Kidney glomerular epithelial cell (primary cell): ENCODE measurements around the gene AFG3L2.
"Not testable (repeated sequence)": the region's sequence is repeated elsewhere in the genome, so short reads cannot be mapped to it uniquely, and the experiment has no call there.

Experiments used
- DNase-seq: peaks from one replicate; lab custom pipeline; 2025; lab: John Stamatoyannopoulos, UW

AFG3L2 gene

DNA sequence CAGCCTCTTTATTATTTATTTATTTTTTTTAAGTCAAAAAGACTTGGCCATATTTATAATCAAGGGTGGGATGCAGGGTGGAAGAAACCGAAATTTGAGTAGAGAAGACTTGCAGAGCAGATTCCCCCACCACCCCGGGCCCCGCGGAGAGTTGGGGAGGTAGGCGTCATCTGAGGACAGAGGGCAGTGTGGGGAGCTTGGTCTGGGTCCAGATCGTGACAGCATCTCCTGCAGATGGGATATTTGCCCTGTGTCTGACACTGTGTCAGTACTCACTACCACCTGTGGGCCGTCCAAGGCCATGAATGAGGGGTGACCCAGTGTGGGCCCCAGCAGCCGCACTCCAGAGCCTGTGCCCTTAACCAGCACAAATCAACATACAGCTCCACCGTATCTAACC, 20.2 kb upstream of the AFG3L2 start:
- DNase-seq: no peak

DNA sequence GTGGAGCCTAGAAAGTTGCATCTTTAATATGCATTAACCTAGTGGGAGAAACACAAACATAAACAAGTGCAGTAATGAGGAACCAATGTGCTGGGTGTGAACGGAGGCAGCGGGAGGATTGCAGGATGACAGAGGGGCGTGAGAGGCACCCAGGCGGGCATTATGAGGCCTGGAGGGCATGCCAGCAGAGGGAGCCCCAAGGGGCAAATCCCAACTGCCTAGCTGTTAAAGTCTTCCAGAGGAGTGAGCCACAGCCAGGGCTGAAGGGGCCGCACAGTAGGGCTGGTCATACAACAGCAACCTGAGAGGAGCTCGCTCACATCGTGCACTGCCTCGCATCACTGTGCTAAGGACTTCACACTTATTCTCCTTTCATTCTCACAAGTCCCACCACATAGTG, 17.4 kb upstream of the AFG3L2 start:
- no peak for DNase-seq

DNA sequence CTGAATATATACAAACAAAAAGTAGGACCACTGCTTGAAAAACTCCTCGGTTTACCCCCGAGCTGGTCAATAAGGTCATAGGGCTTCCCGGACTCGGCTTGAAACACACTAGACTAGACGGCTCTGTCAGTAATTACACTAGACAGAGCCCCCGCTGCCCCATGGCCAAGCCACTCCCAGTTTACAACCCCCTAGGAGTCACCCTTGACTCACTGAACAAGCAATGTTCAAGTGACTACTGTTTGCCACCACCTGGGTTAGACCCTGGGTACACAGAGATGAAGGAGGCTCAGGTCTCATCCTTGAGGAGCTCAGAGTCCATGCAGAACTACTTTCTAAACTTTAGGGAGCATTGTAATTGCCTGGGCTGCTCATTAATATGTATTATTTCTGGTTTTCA, 17.0 kb upstream of the AFG3L2 start:
- DNase-seq: no peak

DNA sequence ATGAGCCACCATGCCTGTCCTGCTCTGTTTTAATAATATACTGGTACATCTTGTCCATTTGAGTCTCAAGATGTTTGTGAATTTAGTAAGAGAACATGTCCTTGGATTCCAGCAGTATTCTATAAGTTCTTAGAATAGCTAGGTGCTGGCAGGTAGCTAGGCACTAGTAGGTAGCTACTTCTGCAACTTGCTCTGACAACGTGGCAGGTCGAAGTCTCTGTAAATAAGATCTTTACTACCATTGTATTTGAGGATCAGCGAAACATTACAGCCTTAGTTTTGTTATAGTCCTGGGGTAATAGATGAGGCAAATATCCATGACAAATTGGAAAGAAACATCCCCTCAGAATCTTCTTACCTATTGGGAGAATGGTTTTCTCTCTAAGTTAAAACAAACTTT, 16.5 kb upstream of the AFG3L2 start:
- no peak for DNase-seq

DNA sequence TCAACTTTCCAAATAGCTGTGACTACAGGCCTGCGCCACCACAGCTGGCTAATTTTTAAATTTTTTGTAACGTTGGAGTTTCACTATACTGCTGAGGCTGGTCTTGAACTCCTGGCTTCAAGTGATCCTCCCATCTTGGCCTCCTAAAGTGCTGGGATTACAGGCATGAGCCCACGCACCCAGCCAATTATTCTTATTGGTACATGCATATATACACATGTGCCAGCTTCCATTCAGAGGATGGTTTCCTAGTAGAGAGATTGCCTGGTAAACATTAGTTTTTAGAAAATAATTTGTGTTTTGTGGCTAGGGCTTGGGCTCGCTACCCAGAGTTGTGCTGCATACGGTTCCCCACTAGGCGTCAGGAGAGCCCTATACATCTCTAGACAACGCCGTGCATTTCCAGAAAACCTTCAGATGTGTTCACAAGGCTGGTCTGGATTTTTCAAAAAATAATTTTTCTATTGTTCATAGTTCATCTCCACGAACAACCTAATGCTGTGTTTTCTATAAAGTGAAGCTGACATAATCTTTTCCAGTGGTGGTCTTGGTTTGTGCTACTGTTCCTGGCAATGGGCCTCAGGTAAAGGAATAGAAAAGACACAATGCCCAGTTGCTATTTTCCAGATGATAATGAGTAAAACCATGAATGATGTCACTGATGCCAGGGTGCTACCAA, 14.6 kb upstream of the AFG3L2 start:
- peak; percentile 37 for DNase-seq

DNA sequence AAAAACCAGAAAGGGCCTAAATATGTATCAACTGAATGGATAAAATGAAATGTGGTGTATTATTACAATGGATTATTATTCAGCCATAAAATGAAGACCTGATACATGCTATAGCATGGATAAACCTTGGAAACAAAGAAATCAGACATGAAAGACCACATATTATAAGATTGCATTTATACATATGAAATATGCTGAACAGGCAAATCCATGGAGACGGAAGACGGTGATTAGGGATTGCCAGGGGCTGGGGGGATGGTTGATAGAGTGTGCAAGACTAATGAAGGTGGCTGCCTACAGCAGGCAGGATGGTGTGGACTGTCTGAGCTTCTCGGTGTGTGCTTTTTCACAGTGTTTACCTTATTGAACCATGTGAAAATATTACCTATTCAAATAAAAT, 11.4 kb upstream of the AFG3L2 start:
- no peak for DNase-seq

DNA sequence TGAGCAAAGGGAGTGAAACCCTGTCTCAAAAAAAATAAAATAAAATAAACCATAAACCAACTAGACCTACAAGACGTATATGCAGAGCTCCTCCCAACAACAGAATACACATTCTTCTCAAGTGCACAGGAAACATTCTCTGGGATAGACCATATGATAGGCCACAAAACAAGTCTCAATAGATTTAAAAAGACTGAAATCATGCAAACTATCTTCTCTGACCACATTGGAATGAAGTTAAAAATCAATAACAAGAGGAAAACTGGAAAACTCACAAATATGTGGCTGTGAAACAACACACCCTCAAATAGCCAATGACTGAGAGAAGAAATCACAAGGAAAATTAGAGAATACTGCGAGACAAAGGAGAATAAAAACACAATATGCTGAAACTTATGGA, 7.2 kb upstream of the AFG3L2 start:
- DNase-seq: no peak

DNA sequence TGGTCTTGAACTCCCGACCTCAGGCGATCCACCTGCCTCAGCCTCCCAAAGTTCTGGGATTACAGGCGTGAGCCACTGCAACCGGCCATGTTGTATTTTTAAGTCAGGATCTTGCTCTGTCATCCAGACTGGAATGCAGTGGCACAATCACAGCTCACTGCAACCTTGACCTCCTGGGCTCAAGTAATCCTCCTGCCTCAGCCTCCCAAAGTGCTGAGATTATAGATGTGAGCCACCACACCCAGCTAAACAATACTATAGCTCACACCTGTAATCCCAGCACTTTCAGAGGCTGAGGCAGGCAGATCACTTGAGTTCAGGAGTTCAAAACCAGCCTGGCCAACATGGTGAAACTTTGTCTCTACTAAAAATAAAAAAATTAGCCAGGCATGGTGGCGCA, 6.7 kb upstream of the AFG3L2 start:
- not testable (repeated sequence) for DNase-seq

DNA sequence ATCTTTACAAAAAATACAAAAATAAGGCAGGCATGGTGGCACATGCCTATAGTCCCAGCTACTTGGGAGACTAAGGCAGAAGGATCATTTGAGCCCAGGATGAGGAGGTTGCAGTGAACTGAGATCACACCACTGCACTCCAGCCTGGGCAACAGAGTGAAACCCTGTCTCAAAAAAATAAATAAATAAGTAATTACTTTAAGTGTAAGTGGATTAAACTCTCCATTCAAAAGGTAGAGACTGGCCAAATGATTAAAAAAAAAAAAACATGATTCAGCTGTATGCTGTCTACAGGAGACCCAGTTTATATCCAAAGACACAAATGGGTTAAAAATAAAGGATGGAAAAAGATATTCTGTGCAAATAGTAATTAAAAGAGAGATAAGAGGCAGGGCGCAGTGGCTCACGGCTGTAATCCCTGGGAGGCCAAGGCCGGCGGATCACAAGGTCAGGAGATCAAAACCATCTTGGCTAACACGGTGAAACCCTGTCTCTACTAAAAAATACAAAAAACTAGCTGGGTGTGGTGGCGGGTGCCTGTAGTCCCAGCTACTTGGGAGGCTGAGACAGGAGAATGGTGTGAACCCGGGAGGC, 5.3 kb upstream of the AFG3L2 start:
- not testable (repeated sequence) for DNase-seq

DNA sequence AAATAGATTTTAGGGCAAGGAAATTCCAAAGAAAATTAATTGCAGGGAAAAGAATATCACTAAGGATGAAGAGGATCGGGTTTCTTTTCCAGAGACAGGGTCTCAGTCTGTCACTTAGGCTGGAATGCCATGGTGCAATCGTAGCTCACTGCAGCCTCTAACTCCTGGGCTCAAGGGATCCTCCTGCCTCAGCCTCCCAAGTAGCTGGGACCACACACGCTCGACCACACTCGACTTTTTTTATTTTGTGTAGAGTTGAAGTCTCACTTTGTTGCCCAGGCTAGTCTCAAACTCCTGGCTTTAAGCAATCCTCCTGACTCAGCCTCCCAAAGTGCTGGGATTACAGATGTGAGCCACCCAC, 1.2 kb upstream of the AFG3L2 start:
- not testable (repeated sequence) for DNase-seq

DNA sequence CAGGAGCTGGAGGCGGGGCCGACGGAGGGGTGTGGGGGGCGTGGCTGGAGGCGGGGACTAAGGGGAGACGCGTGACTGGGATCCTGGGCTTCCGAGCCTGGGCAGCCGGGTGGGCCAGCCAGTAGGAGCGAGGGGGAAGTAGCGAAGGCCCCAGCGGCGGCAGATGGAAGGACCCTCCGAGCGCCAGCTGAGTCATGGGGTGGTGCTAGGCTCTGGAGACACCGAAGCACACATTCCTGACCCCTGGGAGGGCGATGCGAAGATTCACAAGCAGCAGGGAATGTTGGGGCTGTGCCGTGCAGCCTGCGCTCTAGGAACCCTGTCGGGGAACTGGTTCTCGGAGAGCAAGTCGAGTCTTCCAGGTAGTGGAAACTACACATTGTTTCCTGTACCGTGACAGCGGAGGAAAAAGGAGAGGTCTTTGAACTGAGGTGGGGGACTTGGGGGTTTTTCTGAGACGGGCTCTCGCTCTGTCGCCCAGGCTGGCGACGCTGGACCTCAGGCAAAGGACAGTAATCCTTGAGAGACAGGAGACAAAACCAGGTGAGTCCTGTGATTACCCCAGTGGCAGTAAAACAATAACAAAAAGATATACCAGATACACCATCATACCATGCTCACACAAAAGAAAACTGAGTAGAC, 650 bp upstream of the AFG3L2 start:
- DNase-seq: peak; percentile 99

DNA sequence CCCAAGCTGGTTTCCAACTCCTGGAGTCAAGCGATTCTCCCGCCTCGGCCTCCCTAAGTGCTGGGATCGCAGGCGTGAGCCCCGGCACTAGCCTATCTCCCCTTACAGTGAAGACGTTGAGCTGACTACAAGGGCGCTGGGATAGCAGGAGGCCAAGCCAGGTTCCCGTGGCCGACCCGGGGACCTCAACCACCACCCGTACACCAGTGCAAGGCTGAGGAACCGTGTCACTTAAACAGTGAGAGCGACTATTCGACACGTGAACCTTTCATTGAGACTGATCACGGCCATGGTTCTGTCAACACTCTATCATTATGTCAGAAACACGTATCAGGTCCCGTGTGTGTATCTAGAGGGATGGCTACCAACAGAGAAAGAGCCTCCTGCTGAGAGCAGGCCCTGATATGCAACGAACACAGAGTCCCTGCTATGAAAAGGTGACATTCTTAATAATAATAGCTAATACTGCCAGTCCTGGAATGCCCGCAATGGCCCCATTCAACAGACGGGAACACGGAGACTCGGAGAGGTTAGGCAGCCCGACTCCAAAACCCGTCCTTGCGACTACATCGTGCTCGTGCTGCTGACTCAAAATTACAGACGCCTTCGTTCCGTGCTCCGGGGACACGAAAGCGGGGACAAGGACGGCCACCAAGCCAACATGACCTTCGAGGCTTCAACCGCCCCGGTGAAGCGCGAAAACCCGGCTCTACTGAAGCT, 833 bp downstream of the AFG3L2 start:
- no peak for DNase-seq

DNA sequence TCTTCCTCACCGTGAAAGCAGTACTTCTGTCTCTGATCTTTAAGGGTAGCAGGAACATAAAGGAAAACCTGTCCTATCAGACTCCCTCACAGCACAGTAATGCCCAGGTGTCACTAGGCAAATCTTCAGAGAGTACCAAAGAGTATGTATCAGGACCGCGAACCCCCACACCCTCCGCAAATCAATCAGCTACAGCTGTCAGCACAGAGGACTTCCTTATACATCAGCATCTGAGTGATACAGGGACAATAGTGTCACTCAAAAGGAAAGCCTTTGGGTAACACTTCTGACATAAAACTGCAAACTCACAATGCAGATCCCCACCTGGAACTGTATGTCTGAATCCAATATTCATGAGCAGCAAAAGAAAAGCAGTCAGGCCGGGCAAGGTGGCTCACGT, 2.6 kb downstream of the AFG3L2 start:
- DNase-seq: no peak

DNA sequence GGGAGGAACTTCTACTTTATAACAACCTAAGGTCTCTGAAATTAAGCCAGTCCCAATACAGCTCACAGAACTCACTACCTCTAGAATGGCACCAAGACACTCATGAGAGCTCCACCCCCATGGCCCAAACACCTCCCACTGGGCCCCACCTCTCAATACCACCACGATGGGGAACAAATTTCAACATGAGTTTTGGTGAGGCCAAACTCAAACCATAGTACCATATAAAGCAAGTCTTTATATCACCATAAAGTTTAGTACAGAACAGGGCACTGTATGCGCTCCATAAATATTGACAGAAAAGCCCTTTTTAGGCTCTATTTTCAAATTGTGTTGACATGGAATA, 3.3 kb downstream of the AFG3L2 start:
- DNase-seq: no peak

DNA sequence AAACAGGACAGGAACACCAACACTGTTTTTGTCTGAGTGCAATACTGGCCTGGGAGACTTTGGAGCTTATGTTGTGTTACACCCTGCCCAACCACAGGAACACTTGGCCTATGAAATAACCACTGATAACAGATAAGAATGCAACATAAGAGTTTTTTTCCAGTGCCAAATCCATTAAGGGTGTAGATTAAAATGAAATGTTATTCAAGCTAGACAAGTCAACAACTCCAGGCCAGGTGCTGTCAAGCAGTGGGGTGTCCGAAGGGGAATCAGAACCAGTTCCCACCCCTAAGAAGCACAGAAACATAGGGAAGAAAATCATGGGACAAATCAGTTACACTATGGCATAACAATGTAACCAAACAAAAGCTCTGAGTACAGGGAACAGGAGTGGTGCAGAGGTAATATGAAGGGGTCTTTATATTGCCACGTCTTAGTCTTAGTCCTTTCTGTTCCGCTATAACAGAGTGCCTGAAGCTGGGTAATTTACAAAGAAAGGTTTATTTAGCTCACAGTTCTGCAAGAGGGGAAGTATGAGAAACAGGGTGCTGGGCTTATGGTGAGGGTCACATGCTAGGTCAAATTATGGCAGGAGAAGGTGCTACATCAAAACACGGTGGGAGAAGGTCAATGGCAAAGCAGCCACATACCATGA, 3.8 kb downstream of the AFG3L2 start:
- no peak for DNase-seq

DNA sequence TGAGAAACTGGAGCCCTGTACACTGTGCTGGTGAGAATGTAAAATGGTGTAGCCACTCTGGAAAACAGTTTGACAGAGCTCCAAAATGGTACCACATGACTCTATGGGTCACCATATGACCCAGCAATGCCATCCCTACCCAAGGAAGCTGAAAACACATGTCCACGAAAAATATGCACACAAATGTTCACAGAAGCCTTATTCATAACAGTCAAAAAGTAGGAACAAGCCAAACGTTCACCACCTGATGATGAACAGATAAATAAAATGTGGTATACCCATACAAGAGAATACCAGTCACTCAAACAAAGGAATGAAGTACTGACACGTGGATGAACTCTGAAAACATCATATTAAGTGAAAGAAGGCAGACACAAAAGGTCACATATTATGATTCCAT, 4.6 kb downstream of the AFG3L2 start:
- no peak for DNase-seq

DNA sequence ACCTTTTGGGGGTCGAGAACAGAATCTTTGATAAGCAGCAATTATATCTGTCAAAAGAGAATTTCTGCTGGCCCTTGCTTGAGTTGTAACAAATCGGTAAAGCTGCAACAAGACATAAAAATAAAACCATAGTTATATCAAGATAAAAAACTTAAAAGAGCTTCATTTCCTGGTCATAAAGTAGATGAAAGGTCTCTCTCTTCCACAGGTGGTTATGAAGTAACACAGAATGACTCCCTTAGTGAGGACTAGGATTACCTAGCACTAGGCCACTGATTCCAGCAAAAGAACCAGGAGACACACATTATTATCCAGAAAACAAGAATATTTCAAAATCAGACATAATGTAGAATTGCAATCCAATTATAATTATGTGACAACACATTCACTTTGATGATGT, 5.4 kb downstream of the AFG3L2 start:
- no peak for DNase-seq

DNA sequence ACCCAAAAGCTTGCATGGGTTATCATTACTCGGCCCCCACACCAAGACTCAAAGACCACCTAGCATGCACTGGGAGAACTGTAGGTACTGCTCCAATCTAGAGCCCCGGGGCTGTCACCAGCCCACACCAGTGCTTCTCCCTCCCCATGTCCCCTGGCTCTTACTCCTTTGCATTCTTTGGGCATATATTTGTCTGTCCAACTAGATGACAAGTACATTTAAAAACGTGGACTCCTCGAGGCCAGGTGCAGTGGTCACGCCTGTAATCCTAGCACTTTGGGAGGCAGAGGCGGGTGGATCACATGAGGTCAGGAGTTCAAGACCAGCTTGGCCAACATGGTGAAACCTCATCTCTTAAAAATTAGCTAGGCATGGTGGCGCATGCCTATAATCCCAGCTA, 7.8 kb downstream of the AFG3L2 start:
- DNase-seq: no peak

DNA sequence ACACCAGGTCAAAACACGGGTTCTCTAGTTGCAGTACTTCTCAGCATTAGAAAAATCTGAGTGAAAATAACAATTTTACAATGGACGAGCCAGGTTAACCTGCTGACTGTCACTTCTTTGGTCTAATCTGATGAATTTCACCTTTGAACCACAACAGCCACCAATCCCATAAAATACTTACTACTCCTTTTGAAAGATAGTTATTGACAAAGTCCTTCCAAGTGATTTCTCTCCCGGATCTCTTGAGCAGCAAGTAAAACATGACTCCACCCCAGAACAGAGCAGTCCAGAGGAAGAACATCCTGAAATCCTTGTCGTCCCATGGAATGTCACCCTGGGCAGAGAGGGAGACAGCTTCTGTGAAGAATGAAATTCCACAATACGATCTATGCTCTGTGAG, 10.2 kb downstream of the AFG3L2 start:
- no peak for DNase-seq

DNA sequence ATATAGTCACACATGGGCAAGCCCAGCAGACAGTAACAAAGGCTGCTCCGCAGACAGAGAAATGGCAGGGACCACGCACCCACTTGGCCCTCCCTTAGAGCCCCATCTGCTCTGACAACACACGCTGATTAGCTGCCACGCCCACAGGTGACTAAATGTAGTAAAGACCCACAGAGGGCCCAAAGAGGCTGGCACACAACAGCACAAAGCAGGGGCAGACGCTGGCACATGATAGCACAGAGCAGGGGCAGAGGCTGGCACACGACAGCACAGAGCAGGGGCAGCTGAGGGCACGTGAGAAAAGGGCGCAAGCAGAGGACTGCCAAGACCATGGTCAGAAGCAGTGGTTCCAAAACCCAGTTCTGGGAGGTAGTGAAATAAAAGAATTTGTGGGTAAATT, 10.6 kb downstream of the AFG3L2 start:
- DNase-seq: no peak

DNA sequence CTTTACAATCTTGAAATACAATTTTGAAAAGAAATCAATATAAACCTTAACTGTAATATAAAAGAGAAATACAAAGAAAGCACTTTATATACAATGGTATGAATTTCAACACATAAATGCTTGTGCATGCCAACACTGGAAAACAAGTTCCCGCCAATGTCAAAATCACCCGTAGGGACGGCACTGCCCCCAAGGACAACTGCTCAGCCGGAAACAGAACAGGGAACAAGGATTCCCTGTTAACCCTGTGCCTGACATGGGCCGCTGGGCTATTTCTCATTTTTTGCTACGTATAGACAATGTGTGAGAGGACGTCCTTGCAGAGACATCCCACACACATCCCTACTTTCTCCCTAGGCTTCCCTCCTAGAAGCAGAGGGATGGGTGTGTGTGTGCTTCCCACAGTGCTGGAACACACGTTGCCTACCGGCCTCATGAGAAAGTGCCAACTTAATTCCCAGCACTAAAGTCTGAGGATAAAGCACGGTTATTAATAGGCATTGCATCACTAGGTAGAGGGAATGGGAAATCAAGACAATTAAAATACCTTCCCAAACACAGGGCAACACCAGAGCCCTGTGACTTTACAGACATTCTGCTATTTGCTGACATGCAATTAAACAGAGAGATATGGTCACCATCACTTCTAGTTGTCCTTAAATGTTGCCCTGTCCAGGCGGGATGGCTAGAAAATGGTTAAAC, 14.4 kb downstream of the AFG3L2 start:
- DNase-seq: no peak

DNA sequence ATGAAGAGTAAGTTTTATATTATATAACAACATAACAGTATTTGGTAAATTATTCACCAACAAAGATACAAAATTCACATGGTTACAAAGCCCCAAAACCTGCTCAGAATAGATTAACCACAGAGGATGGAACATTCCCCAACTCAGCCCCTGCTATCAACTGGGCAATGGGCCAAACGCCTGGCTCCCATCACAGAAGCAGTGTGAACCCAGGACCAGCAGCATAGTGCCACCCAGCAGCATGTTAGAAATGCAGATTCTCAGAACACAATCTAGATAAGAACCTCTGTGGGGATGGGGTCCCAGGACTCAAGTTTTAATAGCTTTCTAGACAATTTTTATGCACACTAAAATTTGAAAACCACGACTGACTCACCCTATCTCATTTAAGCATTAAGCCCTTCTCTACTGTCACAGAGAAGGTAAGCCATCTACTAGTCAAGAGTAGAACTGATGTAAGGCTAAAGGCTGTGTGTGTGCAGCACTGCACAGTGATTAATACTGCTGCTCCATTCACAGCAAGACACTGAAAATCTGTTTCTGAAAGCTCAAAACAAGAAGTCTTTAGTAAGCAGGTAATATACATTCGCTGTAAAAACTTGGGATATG, 15.2 kb downstream of the AFG3L2 start:
- no peak for DNase-seq
